Measurements from ENCODE around the gene DCP1B.

The DCP1B gene

GRCh38 chr12:2004113-2004929, at the start of gene DCP1B:
DCP1B (minus strand) TSS chr12:2004457; CDS start chr12:2004431, 26 bp downstream.
- peak; percentile 99 for DNase-seq

- DNase-seq = peak; percentile 66
These were observed 49.4 kb upstream of the DCP1B start for GRCh38 chr12:2053691-2054090.

GRCh38 chr12:2052826-2053678, 48.8 kb upstream of the DCP1B start, which contains the start of gene CACNA1C:
CACNA1C (plus strand) TSS chr12:2052987; CDS start chr12:2053563, 576 bp downstream.
- DNase-seq = peak; percentile 89

- DNase-seq = peak; percentile 79
These were observed 47.7 kb upstream of the DCP1B start for GRCh38 chr12:2051700-2052621.

GRCh38 chr12:2049604-2050540, 45.6 kb upstream of the DCP1B start:
- DNase-seq = no peak

- DNase-seq = no peak
These were observed 43.5 kb upstream of the DCP1B start for GRCh38 chr12:2047752-2048151.

- DNase-seq = no peak
These were observed 42.7 kb upstream of the DCP1B start for GRCh38 chr12:2046957-2047356.

GRCh38 chr12:2044165-2044564, 39.9 kb upstream of the DCP1B start:
- no peak for DNase-seq

GRCh38 chr12:2043054-2043453, 38.8 kb upstream of the DCP1B start:
- DNase-seq = no peak

- DNase-seq = no peak
These were observed 34.8 kb upstream of the DCP1B start for GRCh38 chr12:2039034-2039433.

GRCh38 chr12:2035431-2036055, 31.3 kb upstream of the DCP1B start:
- no peak for DNase-seq

GRCh38 chr12:2034633-2035430, 30.6 kb upstream of the DCP1B start:
- peak; percentile 98 for DNase-seq

GRCh38 chr12:2032506-2032905, 28.2 kb upstream of the DCP1B start:
- DNase-seq = no peak

GRCh38 chr12:2029851-2030250, 25.6 kb upstream of the DCP1B start:
- no peak for DNase-seq

GRCh38 chr12:2027351-2027750, 23.1 kb upstream of the DCP1B start:
- DNase-seq = no peak

GRCh38 chr12:2023365-2023764, 19.1 kb upstream of the DCP1B start:
- DNase-seq = peak; percentile 61

GRCh38 chr12:2020511-2020910, 16.3 kb upstream of the DCP1B start:
- peak; percentile 24 for DNase-seq

GRCh38 chr12:2019126-2019525, 14.9 kb upstream of the DCP1B start:
- DNase-seq = no peak

- DNase-seq = no peak
These were observed 14.1 kb upstream of the DCP1B start for GRCh38 chr12:2018391-2018790.

Measured in NCI-H69 (cell line).